PC-9 (cell line): Measurements from ENCODE around the gene CPPED1. TPM values are rescaled to one million over a fixed set of nuclear protein-coding genes. Genes with fewer than 3 reads are reported as not detected.

Experiments
- BruUV-seq: library from RNA; stranded (reverse); fragments of 400-500 nt; replicated peaks from 2 replicates; lab custom pipeline; 2021; lab: Mats Ljungman, UMichigan
- CTCF ChIA-PET: fragments of 300-600 bp; sonication (Branson Sonifier 250); formaldehyde crosslinking; loops from one replicate; lab custom pipeline; 2022; ENCODE audit warnings: antibody characterized with exemption; lab: Charles Lee
- POLR2A ChIA-PET: fragments of 300-600 bp; sonication (Branson Sonifier 250); formaldehyde crosslinking; loops from one replicate; lab custom pipeline; 2022; ENCODE audit warnings: antibody characterized with exemption; ENCODE audit not compliant: unreplicated experiment; lab: Charles Lee
- DNase-seq, 2 experiments: peaks; one replicate each; pipeline versions ENCODE4 v3.0.0 to v3.0.0-alpha.2; 2015 to 2022; ENCODE audit warnings: mixed read lengths in 1 of 2
- H2AFZ ChIP-seq: fragments of 200-600 bp; sonication (generic); 2 replicates; pipeline ENCODE4 v1.8.1; 2017; ENCODE audit warnings: antibody characterized with exemption
- H3F3A ChIP-seq: fragments of 200-600 bp; sonication (generic); 2 replicates; pipeline ENCODE4 v1.8.1; 2017; ENCODE audit warnings: antibody characterized with exemption, mild to moderate bottlenecking, low read depth; ENCODE audit not compliant: insufficient read depth
- H3K27ac ChIP-seq: fragments of 200-600 bp; sonication (generic); 2 replicates; pipeline ENCODE4 v1.6.1; 2016; ENCODE audit warnings: mixed run types
- H3K27me3 ChIP-seq: fragments of 200-600 bp; sonication (generic); 2 replicates; pipeline ENCODE4 v1.6.1; 2016; ENCODE audit warnings: low read depth, mixed run types; ENCODE audit not compliant: insufficient read depth
- H3K36me3 ChIP-seq: fragments of 200-600 bp; sonication (generic); 2 replicates; pipeline ENCODE4 v1.6.1; 2016; ENCODE audit warnings: low read depth, mixed run types
- H3K4me1 ChIP-seq: fragments of 200-600 bp; sonication (generic); replicated peaks from 2 replicates; pipeline ENCODE4 v1.6.1; 2016; ENCODE audit warnings: mixed run types; ENCODE audit not compliant: insufficient read depth
- H3K4me2 ChIP-seq: fragments of 200-600 bp; sonication (generic); 2 replicates; pipeline ENCODE4 v1.6.1; 2017; ENCODE audit warnings: mixed run types
- H3K4me3 ChIP-seq: fragments of 200-600 bp; sonication (generic); 2 replicates; pipeline ENCODE4 v1.6.1; 2016; ENCODE audit warnings: mixed run types
- H3K79me2 ChIP-seq: fragments of 200-600 bp; sonication (generic); 2 replicates; pipeline ENCODE4 v1.6.1; 2017; ENCODE audit warnings: low read depth, mixed run types
- H3K9me2 ChIP-seq: fragments of 200-600 bp; sonication (generic); 2 replicates; pipeline ENCODE4 v1.8.1; 2017; ENCODE audit warnings: mild to moderate bottlenecking; ENCODE audit not compliant: insufficient read depth
- H3K9me3 ChIP-seq: fragments of 200-600 bp; sonication (generic); 2 replicates; pipeline ENCODE4 v1.8.1; 2016; ENCODE audit warnings: low read depth; ENCODE audit not compliant: insufficient read depth
- H4K20me1 ChIP-seq: fragments of 200-600 bp; sonication (generic); 2 replicates; pipeline ENCODE4 v1.8.1; 2017; ENCODE audit not compliant: insufficient read depth
- EZH2 ChIP-seq: fragments of 200-600 bp; sonication (generic); IDR thresholded peaks from 2 replicates; pipeline ENCODE4 v1.8.0; 2017; ENCODE audit warnings: antibody characterized with exemption, low read depth
- intact Hi-C: fragments of 100-400 bp; cut with micrococcal nuclease; formaldehyde crosslinking; loops from one replicate; pipeline ENCODE4 v1.10.0; 2022; ENCODE audit not compliant: unreplicated experiment
- total RNA-seq: library from RNA; stranded (reverse); gene quantifications from 2 replicates; pipeline ENCODE4 v1.2.3, GENCODE V29; 2021
- TF ChIP-seq, protein P1 (sequence below): fragments of 200-600 bp; sonication (generic); conservative IDR thresholded peaks from 2 replicates; pipeline ENCODE4 v1.6.1; 2017; ENCODE audit warnings: mixed run types, antibody characterized with exemption, mild to moderate bottlenecking, moderate library complexity

Gene CPPED1
- total RNA-seq, 1 experiment from 2014 or later: 66.9 TPM

GRCh38 chr16:12753203-12754023 is 50.3 kb downstream of the CPPED1 start:
- no peaks in the 10 kb centered on the region for H3K27me3 ChIP-seq
- H3K4me3 ChIP-seq: no peak overlapping the region
- no peak for DNase-seq
- TF ChIP-seq, protein P1, sequence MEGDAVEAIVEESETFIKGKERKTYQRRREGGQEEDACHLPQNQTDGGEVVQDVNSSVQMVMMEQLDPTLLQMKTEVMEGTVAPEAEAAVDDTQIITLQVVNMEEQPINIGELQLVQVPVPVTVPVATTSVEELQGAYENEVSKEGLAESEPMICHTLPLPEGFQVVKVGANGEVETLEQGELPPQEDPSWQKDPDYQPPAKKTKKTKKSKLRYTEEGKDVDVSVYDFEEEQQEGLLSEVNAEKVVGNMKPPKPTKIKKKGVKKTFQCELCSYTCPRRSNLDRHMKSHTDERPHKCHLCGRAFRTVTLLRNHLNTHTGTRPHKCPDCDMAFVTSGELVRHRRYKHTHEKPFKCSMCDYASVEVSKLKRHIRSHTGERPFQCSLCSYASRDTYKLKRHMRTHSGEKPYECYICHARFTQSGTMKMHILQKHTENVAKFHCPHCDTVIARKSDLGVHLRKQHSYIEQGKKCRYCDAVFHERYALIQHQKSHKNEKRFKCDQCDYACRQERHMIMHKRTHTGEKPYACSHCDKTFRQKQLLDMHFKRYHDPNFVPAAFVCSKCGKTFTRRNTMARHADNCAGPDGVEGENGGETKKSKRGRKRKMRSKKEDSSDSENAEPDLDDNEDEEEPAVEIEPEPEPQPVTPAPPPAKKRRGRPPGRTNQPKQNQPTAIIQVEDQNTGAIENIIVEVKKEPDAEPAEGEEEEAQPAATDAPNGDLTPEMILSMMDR: no peak
- no peak for TF ChIP-seq EZH2
- no peak overlapping the region for H2AFZ ChIP-seq
- no peak overlapping the region for H3K27ac ChIP-seq
- no peaks in the 10 kb centered on the region for H3K9me2 ChIP-seq
- no peaks in the 10 kb centered on the region for H3K36me3 ChIP-seq
- intact Hi-C loops: no loop called here
- POLR2A ChIA-PET: interaction anchor here (0.6 to 0.7 kb wide), 2 partner anchors 12 to 146 kb away, joined by 5 to 6 read pairs; no protein-coding TSS in a partner anchor
- H4K20me1 ChIP-seq: peaks cover 11% of the 10 kb centered on the region
- no peaks in the 10 kb centered on the region for H3F3A ChIP-seq
- H3K4me1 ChIP-seq: no peaks in the 10 kb centered on the region
- BruUV-seq: no TSS peak
- CTCF ChIA-PET: no interaction called here
- no peak overlapping the region for H3K4me2 ChIP-seq
- H3K9me3 ChIP-seq: no peaks in the 10 kb centered on the region
- H3K79me2 ChIP-seq: peaks cover 10% of the 10 kb centered on the region; the same call in 1 of the 2 replicates

DNA sequence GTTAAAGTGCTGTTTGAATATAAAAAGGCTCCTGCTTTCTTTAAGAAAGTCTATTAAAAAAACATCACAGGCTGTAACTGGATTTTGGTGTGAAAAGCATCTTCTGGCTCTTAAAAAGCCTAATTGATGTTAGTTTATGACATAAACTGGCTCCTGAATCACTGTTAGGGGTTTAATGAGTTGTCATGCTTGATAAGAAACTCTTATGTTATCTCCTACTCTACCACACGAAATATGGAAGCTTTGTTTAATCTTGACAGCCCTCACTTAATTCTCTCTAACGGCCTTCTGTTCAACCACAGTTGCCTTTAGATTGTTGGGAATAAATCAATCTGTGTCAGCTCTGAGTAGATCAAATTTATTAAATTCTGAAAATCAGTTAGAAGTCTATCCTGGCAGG is 51.5 kb downstream of the CPPED1 start:
- Histone ChIP-seq H3K27ac (no peak overlapping the region), H3K36me3 (no peaks in the 10 kb centered on the region), H3F3A (0 out of 2 replicates have a peak, but pooled peaks cover 4% of the 10 kb centered on the region), H3K4me3 (no peak overlapping the region), H4K20me1 (peaks cover 11% of the 10 kb centered on the region), H3K79me2 (0 out of 2 replicates have a peak, but pooled peaks cover 14% of the 10 kb centered on the region), H3K4me2 (no peak overlapping the region), H3K9me2 (no peaks in the 10 kb centered on the region), H3K27me3 (no peaks in the 10 kb centered on the region), H3K9me3 (no peaks in the 10 kb centered on the region), H2AFZ (no peak overlapping the region), H3K4me1 (no peaks in the 10 kb centered on the region)
- BruUV-seq: no TSS peak
- CTCF ChIA-PET: interaction anchor here (0.5 to 0.6 kb wide), 2 partner anchors 13 to 257 kb away, joined by 3 read pairs; no protein-coding TSS in a partner anchor
- no peak for TF ChIP-seq EZH2
- TF ChIP-seq, protein P1: no peak
- DNase-seq: no peak
- intact Hi-C loops: no loop called here
- POLR2A ChIA-PET: no interaction called here

- POLR2A ChIA-PET: no interaction called here
- intact Hi-C loops: no loop called here
- 0 out of 2 replicates have a peak overlapping the region, but pooled peaks have one; percentile 9 for H3K27ac ChIP-seq
- peaks cover 4% of the 10 kb centered on the region for H4K20me1 ChIP-seq
- no TSS peak for BruUV-seq
- H3F3A ChIP-seq: 0 out of 2 replicates have a peak, but pooled peaks cover 4% of the 10 kb centered on the region
- H3K9me2 ChIP-seq: no peaks in the 10 kb centered on the region
- H3K4me2 ChIP-seq: no peak overlapping the region
- H3K4me1 ChIP-seq: no peaks in the 10 kb centered on the region
- no peak for DNase-seq
- no peak overlapping the region for H3K4me3 ChIP-seq
- no peaks in the 10 kb centered on the region; the same call in 1 of the 2 replicates for H3K9me3 ChIP-seq
- no peaks in the 10 kb centered on the region for H3K27me3 ChIP-seq
- no peaks in the 10 kb centered on the region for H3K36me3 ChIP-seq
- TF ChIP-seq EZH2: no peak
- TF ChIP-seq, protein P1: no peak
- no peak overlapping the region for H2AFZ ChIP-seq
- H3K79me2 ChIP-seq: 0 out of 2 replicates have a peak, but pooled peaks cover 8% of the 10 kb centered on the region
- CTCF ChIA-PET: no interaction called here
Observed at GRCh38 chr16:12750554-12750918, 53.2 kb downstream of the CPPED1 start.
